ENCODE data around the gene RACGAP1.
"Not testable (repeated sequence)": the region's sequence is repeated elsewhere in the genome, so short reads cannot be mapped to it uniquely, and the experiment has no call there.

The RACGAP1 gene

GRCh38 chr12:50026691-50027090 is 1.4 kb upstream of the RACGAP1 start:
- DNase-seq (ENCODE audit: low read depth in 2 of 2): no peak

- no peak for DNase-seq (ENCODE audit: low read depth in 2 of 2)
Measured at GRCh38 chr12:50024805-50025186, 498 bp downstream of the RACGAP1 start.

- DNase-seq (ENCODE audit: low read depth in 2 of 2): no peak
Measured at GRCh38 chr12:50024227-50024626, 1.1 kb downstream of the RACGAP1 start.

- DNase-seq (ENCODE audit: low read depth in 2 of 2): no peak
Measured at GRCh38 chr12:50022903-50023302, 2.4 kb downstream of the RACGAP1 start.

- DNase-seq (ENCODE audit: low read depth in 2 of 2): no peak
Measured at GRCh38 chr12:50021031-50021430, 4.3 kb downstream of the RACGAP1 start.

- no peak for DNase-seq (ENCODE audit: low read depth in 2 of 2)
Measured at GRCh38 chr12:50019524-50019923, 5.8 kb downstream of the RACGAP1 start.

GRCh38 chr12:50018968-50019367 is 6.3 kb downstream of the RACGAP1 start:
- no peak for DNase-seq (ENCODE audit: low read depth in 2 of 2)

GRCh38 chr12:50018154-50018553 is 7.1 kb downstream of the RACGAP1 start:
- DNase-seq (ENCODE audit: low read depth in 2 of 2): no peak

- DNase-seq (ENCODE audit: low read depth in 2 of 2): no peak
Measured at GRCh38 chr12:50017641-50018040, 7.7 kb downstream of the RACGAP1 start.

GRCh38 chr12:50016501-50017475 is 8.5 kb downstream of the RACGAP1 start:
- DNase-seq (ENCODE audit: low read depth in 2 of 2): no peak

GRCh38 chr12:50014342-50014741 is 11.0 kb downstream of the RACGAP1 start:
- DNase-seq (ENCODE audit: low read depth in 2 of 2): no peak

- DNase-seq (ENCODE audit: low read depth in 2 of 2): no peak
Measured at GRCh38 chr12:50013361-50014147, 11.7 kb downstream of the RACGAP1 start.

- no peak for DNase-seq (ENCODE audit: low read depth in 2 of 2)
Measured at GRCh38 chr12:50006754-50007442, 18.4 kb downstream of the RACGAP1 start.

GRCh38 chr12:50006280-50006679 is 19.0 kb downstream of the RACGAP1 start:
- no peak for DNase-seq (ENCODE audit: low read depth in 2 of 2)

- no peak for DNase-seq (ENCODE audit: low read depth in 2 of 2)
Measured at GRCh38 chr12:50005175-50005574, 20.1 kb downstream of the RACGAP1 start.

GRCh38 chr12:50004696-50005095 is 20.6 kb downstream of the RACGAP1 start:
- no peak for DNase-seq (ENCODE audit: low read depth in 2 of 2)

- no peak for DNase-seq (ENCODE audit: low read depth in 2 of 2)
Measured at GRCh38 chr12:50003595-50003994, 21.7 kb downstream of the RACGAP1 start.

GRCh38 chr12:49998453-49998852 is 26.8 kb downstream of the RACGAP1 start:
- DNase-seq (ENCODE audit: low read depth in 2 of 2): no peak

GRCh38 chr12:49990273-49990672 is 35.0 kb downstream of the RACGAP1 start:
- DNase-seq (ENCODE audit: low read depth in 2 of 2): no peak

GRCh38 chr12:49989400-49989799 is 35.9 kb downstream of the RACGAP1 start:
- DNase-seq (ENCODE audit: low read depth in 2 of 2): not testable (repeated sequence)

- DNase-seq (ENCODE audit: low read depth in 2 of 2): no peak
Measured at GRCh38 chr12:49987625-49988303, 37.5 kb downstream of the RACGAP1 start.

GRCh38 chr12:49986476-49986875 is 38.8 kb downstream of the RACGAP1 start:
- not testable (repeated sequence) for DNase-seq (ENCODE audit: low read depth in 2 of 2)

Data from stimulated activated CD8-positive, alpha-beta memory T cell treated with anti-CD3 and anti-CD28 coated beads, Interleukin-2, amount 100 ng/mL, for 1 hour (primary cell).